Medulla oblongata (tissue), 1 donor: ENCODE measurements around the gene SMDT1.
"Not testable (repeated sequence)": the region's sequence is repeated elsewhere in the genome, so short reads cannot be mapped to it uniquely, and the experiment has no call there.

Source experiments
- DNase-seq: peaks from one replicate; pipeline ENCODE4 v3.0.0-alpha.2; 2015; ENCODE audit errors: extremely low spot score

SMDT1 gene

DNA sequence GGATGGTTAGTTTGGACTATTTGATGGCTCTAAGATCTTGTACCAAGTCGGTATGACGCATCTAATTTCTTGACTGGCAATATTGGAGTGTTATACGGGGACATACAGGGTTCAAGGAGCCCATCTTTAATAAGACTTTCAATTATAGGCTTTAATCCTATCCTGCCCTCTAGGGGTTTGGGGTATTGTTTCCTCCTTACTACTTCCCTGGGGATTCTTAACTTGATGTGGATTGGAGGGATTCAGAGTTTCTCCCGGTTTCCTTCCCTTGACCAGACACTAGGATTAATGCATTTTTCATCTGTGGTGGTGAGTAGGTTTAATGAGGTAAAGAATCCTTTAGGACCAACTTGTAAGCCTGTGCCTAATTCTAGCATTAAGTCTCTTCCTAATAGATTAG lies 32.3 kb downstream of the SMDT1 start:
- DNase-seq = no peak

DNA sequence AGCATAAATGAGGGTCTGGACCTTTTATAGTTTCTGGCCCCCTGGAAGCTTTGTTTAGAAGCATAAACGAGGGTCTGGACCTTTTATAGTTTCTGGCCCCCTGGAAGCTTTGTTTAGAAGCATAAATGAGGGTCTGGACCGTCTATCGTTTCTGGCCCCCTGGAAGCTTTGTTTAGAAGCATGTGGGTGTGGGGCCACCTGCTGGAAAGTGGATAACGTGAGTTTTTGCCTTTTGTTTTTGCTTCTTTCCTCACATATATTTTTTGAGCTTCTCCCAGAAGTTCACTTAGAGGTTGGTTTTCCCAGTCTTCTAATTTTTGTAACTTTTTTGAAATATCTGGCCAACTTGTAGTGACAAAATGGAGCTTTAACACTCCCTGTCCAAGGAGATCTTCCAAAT lies 33.3 kb downstream of the SMDT1 start:
- not testable (repeated sequence) for DNase-seq

DNA sequence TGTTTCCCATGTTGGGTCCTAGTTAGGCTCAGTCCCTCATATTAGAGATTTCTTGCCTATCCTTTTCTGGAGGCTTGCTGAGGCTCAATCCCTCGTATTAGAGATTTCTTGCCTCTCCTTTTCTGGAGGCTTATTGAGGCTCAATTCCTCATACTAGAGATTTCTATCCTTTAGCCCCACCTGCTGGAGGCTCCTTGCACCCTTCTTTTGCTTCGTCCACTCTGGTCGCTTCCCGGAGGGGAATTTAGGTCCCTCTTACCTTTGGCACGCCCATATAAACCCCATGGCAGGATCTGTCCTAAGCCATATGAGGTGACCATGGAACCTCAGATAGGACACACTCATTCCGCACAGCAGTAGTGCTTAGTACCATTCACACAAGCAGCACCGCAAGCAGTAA lies 35.2 kb downstream of the SMDT1 start:
- peak; percentile 17 for DNase-seq

DNA sequence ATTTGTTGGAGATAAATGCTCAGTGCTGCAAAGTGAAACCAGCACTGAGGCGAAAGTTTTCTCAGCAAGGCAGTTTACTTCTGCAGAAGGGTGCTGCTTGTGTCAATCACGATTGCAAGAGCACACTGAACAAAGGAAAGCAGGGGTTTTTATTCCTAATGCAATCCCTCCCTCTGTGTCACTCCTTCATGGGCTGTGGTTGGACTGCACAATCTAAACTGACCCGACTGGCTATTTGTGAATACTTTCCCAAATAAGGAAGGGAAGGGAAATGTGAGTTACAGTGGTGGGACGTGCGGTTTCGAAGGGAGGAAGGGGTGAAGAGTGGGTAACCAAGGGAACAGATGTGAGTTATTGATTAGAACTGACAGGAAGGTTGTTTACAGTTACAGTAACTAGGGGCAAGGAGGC lies 35.9 kb downstream of the SMDT1 start:
- not testable (repeated sequence) for DNase-seq

DNA sequence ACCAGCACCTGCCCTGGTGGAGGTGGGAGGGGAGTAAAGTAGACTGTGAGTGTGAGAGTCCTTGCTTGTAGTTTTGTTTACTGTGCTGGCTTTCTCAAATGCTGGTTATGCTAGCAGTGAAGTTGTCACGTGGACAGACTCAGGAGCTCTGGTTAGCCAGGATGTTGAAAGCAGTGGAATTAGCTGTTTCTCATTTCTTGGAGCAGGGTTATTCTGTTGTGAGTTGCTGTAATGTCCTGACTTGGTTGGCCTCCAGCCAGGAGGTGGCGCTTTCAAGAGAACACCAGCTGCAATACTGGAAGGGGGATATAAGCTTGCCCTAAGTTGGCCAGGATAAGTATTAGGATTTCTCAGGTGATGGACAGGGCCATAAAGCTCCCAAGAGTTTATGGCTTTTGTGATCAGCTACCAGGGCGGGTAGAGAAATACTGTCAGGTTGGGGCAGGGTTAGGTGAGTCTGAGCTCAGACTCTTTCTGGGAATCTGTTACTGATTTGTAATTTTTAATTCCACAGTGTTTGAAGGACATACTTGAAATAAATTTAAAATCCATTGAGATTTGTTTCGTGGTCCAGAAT lies 37.4 kb downstream of the SMDT1 start:
- DNase-seq = no peak

DNA sequence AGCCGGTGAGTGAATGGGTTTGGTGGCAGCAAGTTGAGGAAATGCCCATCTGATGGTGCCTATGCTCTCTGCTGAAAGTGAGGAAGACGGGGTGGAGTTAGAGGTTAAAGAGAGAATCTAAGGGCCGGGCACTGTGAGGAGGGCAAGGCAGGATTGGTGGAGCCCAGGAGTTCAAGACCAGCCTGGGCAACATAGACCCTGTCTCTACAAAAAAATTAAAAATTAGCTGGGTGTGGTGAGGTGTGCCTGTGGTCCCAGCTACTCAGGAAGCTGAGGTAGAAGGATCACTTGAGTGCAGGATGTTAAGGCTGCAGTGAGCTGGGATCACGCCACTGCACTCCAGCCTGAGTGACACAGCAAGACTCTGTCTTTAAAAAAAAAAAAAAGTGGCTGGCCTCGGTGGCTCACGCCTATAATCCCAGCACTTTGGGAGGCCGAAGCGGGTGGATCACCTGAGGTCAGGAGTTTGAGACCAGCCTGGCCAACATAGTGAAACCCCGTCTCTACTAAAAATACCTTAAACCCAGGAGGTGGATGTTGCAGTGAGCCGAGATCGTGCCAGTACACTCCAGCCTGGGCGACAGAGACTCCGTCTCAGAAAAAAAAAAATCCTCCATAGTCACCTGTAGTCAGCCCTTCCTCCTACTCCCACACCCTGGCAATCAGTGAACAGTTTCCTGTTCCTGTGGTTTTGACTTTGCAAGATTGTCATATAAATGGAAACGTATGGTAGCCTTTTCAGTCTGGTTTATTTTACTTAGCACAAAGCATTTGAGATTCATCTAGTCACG lies 40.9 kb downstream of the SMDT1 start:
- not testable (repeated sequence) for DNase-seq

DNA sequence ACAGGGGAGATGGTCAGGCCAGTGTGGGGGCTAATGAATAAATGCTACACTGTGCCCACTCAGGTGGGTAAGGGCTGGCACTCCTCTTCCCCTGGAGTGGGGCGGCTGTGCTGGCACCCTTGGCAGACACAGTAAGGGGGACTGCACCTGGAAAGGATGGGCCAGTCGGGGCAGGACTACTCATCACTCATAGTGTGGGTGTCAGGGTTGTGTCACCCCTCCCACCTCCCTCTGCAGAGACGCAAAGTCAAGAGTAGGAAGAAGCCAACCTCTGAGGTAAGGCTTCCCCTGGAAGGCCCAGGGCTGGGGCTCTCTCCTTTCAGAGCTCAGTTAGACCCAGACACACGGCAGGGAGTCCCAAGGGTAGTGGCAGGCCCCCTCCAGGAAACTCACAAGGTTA lies 44.0 kb downstream of the SMDT1 start:
- not testable (repeated sequence) for DNase-seq

DNA sequence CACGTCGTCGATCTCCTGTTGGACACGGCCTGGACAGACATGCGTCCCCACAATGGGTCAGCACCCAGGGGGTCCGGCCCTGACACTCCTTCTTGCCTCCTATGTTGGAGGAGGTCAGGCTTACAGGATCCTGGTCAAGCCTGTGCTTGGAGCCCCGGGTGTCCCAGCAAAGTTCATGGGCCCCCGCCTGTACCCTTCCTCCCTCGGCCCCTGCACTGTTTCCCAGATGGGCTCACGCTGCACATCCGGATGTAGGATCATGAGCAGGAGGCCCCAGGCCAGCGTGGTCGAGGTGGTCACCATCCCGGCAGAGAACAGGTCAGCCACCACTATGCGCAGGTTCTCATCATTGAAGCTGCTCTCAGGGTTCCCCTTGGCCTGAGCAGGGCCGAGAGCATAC lies 48.1 kb downstream of the SMDT1 start:
- no peak for DNase-seq

DNA sequence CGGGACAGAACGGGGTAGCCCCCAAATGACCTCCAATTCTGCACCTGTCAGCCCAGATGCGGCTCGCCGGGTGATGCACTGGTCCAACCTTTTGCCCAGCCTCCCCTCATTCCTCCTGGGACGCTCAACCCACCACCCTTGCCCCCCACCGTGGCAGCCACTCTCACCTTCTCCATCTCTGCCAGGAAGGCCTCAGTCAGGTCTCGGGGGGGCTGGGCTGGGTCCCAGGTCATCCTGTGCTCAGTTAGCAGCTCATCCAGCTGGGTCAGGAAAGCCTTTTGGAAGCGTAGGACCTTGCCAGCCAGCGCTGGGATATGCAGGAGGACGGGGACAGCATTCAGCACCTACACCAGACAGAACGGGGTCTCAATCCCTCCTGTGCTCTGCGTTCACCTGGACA lies 48.5 kb downstream of the SMDT1 start:
- not testable (repeated sequence) for DNase-seq

DNA sequence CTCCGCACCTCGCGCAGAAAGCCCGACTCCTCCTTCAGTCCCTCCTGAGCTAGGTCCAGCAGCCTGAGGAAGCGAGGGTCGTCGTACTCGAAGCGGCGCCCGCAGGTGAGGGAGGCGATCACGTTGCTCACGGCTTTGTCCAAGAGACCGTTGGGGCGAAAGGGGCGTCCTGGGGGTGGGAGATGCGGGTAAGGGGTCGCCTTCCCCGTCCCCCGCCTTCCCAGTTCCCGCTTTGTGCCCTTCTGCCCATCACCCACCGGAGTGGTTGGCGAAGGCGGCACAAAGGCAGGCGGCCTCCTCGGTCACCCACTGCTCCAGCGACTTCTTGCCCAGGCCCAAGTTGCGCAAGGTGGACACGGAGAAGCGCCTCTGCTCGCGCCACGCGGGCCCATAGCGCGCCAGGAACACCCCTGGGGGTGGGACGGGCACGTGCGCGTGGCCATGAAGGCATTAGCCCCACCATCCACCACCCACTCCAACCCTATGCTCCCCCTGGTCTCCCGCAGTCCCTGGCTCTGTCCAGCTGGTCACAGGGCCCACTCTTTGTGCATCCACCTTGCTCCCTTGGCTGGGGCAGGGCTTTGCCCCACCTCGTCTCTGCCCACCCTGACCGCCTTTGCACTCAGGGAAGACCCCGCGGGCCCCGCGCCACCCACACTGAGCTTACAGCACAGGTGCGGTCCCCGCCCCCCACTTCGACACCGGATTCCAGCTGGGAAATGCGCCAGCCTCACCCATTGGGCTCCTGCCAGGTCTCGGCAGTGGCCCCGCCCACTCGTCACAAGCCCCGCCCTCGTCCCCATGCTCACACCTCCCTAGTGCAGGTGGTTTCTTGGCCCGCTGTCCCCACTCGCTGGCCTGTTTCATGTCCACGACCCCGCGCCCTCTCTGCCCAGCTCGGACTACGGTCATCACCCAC lies 49.5 kb downstream of the SMDT1 start:
- DNase-seq = not testable (repeated sequence)

DNA sequence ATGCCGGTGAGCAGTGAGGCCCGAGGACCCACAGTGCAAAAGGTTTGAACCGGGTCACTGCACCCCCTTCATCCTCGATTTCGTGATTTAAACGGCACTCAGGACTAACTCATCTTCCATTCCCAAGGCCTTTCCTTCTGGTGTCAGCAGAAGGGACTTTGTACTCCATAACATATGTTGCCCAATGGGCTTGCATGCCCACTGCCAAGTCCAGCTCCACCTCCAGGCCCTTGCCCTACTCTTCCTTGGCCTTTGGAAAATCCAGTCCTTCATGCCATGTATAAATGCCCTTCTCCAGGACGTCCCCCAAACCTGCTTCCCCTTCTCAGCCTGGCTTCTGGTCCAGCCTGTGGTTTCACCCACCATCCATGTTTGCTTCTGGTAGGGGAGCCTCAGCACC lies 50.7 kb downstream of the SMDT1 start:
- DNase-seq = not testable (repeated sequence)

DNA sequence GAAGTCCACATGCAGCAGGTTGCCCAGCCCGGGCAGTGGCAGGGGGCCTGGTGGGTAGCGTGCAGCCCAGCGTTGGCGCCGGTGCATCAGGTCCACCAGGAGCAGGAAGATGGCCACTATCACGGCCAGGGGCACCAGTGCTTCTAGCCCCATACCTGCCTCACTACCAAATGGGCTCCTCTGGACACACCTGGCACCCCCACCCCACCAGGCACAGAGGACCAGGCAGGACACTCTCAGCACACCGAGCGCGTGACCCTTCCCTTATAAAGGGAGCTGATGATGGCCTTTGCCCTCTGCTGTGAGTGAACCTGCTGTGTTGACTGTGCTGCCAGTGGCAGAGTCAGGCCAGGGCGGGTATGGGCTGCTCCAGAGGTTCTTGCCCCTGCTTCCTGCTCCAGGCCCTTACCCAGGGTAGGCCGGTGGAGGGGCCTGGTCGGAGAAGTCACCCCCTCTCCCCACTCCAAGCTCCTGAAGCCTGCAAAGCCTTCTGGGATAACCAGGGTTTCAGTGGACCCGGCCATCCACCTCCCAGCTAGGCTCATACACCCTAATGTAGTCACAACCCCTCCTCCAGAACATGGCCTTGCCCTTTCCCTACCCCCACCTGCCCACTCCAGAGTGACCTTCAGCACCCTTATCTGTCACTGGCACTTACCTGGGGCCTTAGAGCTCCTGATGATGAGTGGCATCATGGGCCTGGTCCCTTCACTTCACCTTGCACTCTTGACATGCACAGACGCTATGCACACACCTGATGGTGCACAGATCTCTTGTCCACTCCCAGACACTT lies 51.3 kb downstream of the SMDT1 start, which contains the start of gene CYP2D6:
Gene CYP2D6, minus strand, starts transcription at position 172 of the 793 bp plus-strand sequence. Its CDS starts 19 bp downstream, at position 153.
- DNase-seq = not testable (repeated sequence)

DNA sequence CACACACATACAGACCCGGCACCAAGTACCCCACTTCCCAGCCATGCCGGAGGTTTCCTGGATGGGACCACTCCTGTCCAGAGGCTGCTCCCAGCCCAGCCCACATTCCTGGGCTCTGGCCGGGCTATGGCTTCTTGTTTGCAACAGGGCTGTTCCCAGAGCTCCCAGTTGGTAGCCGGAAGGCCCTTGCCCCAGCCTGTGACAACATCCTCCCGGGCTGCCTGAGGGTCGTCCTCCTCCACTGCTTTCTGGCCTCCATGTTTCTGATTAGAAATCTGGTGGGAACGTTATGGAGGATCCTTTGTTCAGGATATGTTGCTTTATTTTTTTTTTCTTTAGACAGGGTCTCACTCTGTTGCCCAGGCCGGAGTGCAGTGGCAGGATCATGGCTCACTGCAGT lies 52.1 kb downstream of the SMDT1 start:
- DNase-seq = no peak

DNA sequence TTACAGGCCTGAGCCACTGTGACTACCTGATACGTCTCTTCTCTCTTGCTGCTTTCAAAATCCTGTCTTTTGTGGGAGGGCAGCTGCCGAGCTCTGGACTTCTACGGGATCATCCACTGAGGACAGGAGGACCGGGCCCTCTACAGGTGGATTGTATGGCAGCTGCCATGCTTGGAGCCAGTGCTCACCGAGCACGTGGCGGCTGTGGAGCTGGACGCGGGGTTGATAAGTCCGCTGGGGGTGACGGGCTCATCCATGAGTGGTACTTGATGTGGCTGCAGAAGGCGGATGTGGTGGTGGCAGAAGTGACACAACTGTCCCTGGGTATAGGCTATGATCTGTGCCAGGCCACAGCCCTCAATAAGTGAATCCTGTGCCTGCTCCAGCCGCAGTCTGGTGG lies 53.0 kb downstream of the SMDT1 start:
- DNase-seq = no peak
